ENCODE data around the gene PRKCH.

- TF ChIP-seq RFX5 (IDR thresholded peaks at IDR 0.05; ENCODE audit: low read depth, low read length), result no peak
- TF ChIP-seq POLR2AphosphoS5 (IDR thresholded peaks at IDR 0.05; ENCODE audit: low read length), result no peak
- TF ChIP-seq SIN3A (IDR thresholded peaks at IDR 0.05; ENCODE audit: low read depth, low read length), result no peak
- no peak for TF ChIP-seq RB1 (IDR thresholded peaks at IDR 0.05; ENCODE audit: borderline replicate concordance)
- no peak for TF ChIP-seq BRCA1 (IDR thresholded peaks at IDR 0.05; ENCODE audit: low read depth, low read length)
- no peak for TF ChIP-seq CTCF (IDR thresholded peaks at IDR 0.05 in 2 of 3, conservative IDR thresholded peaks at IDR 0.05 in 1 of 3; ENCODE audit: control insufficient read depth in 2 of 3, extremely low read depth in 1 of 3, insufficient read depth in 1 of 3, low read depth in 3 of 3, low read length in 3 of 3)
Observed at GRCh38 chr14:61454545-61454944, 133.2 kb downstream of the PRKCH start.

Measured in GM12878 (cell line).